HepG2 (cell line): ENCODE measurements around the gene KLHL36. TPM values are rescaled to one million over a fixed set of nuclear protein-coding genes. Genes with fewer than 3 reads are reported as not detected.

ENCODE experiments used
- AKAP8 ChIP-seq: sonication (generic); formaldehyde crosslinking; IDR thresholded peaks from 2 replicates; pipeline ENCODE4 v1.5.1; 2020; ENCODE audit warnings: mild to moderate bottlenecking, missing genetic modification reagents
- ASH2L ChIP-seq: fragments of 300-600, 200-600 bp; sonication (generic); IDR thresholded peaks from 2 replicates; pipeline ENCODE4 v1.7.0; 2017; ENCODE audit warnings: low read depth, mild to moderate bottlenecking, moderate library complexity, mixed read lengths, low read length; ENCODE audit not compliant: insufficient read length
- CEBPG ChIP-seq: IDR thresholded peaks from 2 replicates; pipeline ENCODE4 v1.6.1; 2016
- ETV6 ChIP-seq: sonication (generic); formaldehyde crosslinking; conservative IDR thresholded peaks from 2 replicates; pipeline ENCODE4 v1.4.0; 2020; ENCODE audit warnings: missing genetic modification reagents
- GABPB1 ChIP-seq: IDR thresholded peaks from 2 replicates; pipeline ENCODE4 v1.6.1; 2016; ENCODE audit warnings: mild to moderate bottlenecking, missing genetic modification reagents, moderate library complexity, missing compliant biosample characterization
- HCFC1 ChIP-seq: fragments of 150-350 bp; IDR thresholded peaks from 2 replicates; pipeline ENCODE4 v1.6.1; 2014; ENCODE audit warnings: low read depth, low read length
- HNRNPK ChIP-seq: fragments of 200-400 bp; formaldehyde crosslinking; IDR thresholded peaks from 2 replicates; pipeline ENCODE4 v1.6.1; 2018; ENCODE audit warnings: low read length, low read depth, moderate library complexity, mild to moderate bottlenecking; ENCODE audit not compliant: poor library complexity, severe bottlenecking
- HNRNPLL ChIP-seq: fragments of 200-400 bp; formaldehyde crosslinking; IDR thresholded peaks from 2 replicates; pipeline ENCODE4 v1.6.1; 2017; ENCODE audit warnings: mild to moderate bottlenecking, low read depth, low read length; ENCODE audit not compliant: poor library complexity, severe bottlenecking
- KLF12 ChIP-seq: sonication (generic); formaldehyde crosslinking; IDR thresholded peaks from 2 replicates; pipeline ENCODE4 v1.4.0; 2020; ENCODE audit warnings: missing genetic modification reagents, borderline replicate concordance
- NFE2L2 ChIP-seq: fragments of 150-350 bp; IDR thresholded peaks from 2 replicates; pipeline ENCODE4 v1.6.1; 2014; ENCODE audit warnings: low read length
- POLR2G ChIP-seq: fragments of 200-400 bp; formaldehyde crosslinking; IDR thresholded peaks from 2 replicates; pipeline ENCODE4 v1.6.1; 2018; ENCODE audit warnings: mild to moderate bottlenecking, low read depth, low read length, moderate library complexity
- RFXAP ChIP-seq: sonication (generic); formaldehyde crosslinking; IDR thresholded peaks from 2 replicates; pipeline ENCODE4 v1.4.0; 2020; ENCODE audit warnings: missing genetic modification reagents, borderline replicate concordance
- SOX13 ChIP-seq, 3 experiments: fragments of 450-650 bp in 1 of 3; sonication (generic) in 1 of 3; formaldehyde crosslinking in 1 of 3; IDR thresholded peaks in 2 of 3; conservative IDR thresholded peaks in 1 of 3; 2 replicates each; pipeline versions ENCODE4 v1.5.0 to v1.6.1; 2016 to 2020; ENCODE audit warnings: antibody characterized with exemption in 1 of 3, mild to moderate bottlenecking in 1 of 3, missing compliant biosample characterization in 1 of 3, missing genetic modification reagents in 1 of 3, moderate library complexity in 1 of 3
- ZNF10 ChIP-seq: sonication (generic); formaldehyde crosslinking; IDR thresholded peaks from 2 replicates; pipeline ENCODE4 v1.4.0; 2020; ENCODE audit warnings: mild to moderate bottlenecking, low read depth, missing genetic modification reagents, borderline replicate concordance
- ZNF234 ChIP-seq: sonication (generic); formaldehyde crosslinking; conservative IDR thresholded peaks from 2 replicates; pipeline ENCODE4 v1.5.1; 2020; ENCODE audit warnings: mild to moderate bottlenecking, missing genetic modification reagents
- ZNF251 ChIP-seq: sonication (generic); formaldehyde crosslinking; IDR thresholded peaks from 2 replicates; pipeline ENCODE4 v1.9.0; 2021; ENCODE audit warnings: mild to moderate bottlenecking, missing genetic modification reagents
- ZNF331 ChIP-seq: sonication (generic); formaldehyde crosslinking; IDR thresholded peaks from 2 replicates; pipeline ENCODE4 v1.4.0; 2020; ENCODE audit warnings: missing genetic modification reagents
- ZNF350 ChIP-seq: sonication (generic); formaldehyde crosslinking; IDR thresholded peaks from 2 replicates; pipeline ENCODE4 v1.4.0; 2020; ENCODE audit warnings: mild to moderate bottlenecking, low read depth, missing genetic modification reagents, borderline replicate concordance
- ZNF543 ChIP-seq: sonication (generic); formaldehyde crosslinking; IDR thresholded peaks from 2 replicates; pipeline ENCODE4 v1.4.0; 2020; ENCODE audit warnings: mild to moderate bottlenecking, missing genetic modification reagents
- ZNF75D ChIP-seq: sonication (generic); formaldehyde crosslinking; IDR thresholded peaks from 2 replicates; pipeline ENCODE4 v1.8.1; 2023; ENCODE audit warnings: missing genetic modification reagents, mild to moderate bottlenecking, borderline replicate concordance
- polyA plus RNA-seq, 8 experiments: library from polyadenylated mRNA; depleted of rRNA in 3 of 8; stranded (reverse) in 7 of 8; unstranded in 1 of 8; fragments of >200 nt; fragmentation: Illumina TruSeq in 4 of 8; extraction: Trizol in 4 of 8; gene quantifications; 2 replicates each; pipeline versions ENCODE4 v1.2.1 to v1.2.3, GENCODE V29; 2011 to 2016; ENCODE audit warnings: low read depth in 4 of 8, missing spikeins in 1 of 8, mixed read lengths in 1 of 8; ENCODE audit not compliant: insufficient read depth in 1 of 8
- total RNA-seq, 5 experiments: library from RNA; depleted of rRNA; stranded (reverse); fragments of >200 nt; fragmentation: Illumina TruSeq; extraction: Trizol; gene quantifications; 2 replicates each; pipeline ENCODE4 v1.2.3, GENCODE V29; 2016; ENCODE audit warnings: low read depth in 1 of 5
- TF ChIP-seq, protein P1 (sequence below), 2 experiments: fragments of 450-650 bp in 1 of 2; sonication (generic) in 1 of 2; formaldehyde crosslinking; IDR thresholded peaks; 2 replicates each; pipeline versions ENCODE4 v1.5.0 to v1.8.0; 2020 to 2022; ENCODE audit warnings: mild to moderate bottlenecking in 1 of 2, missing genetic modification reagents in 1 of 2
- TF ChIP-seq, protein P2 (sequence below): sonication (generic); formaldehyde crosslinking; IDR thresholded peaks from 2 replicates; pipeline ENCODE4 v1.4.0; 2020; ENCODE audit warnings: missing genetic modification reagents, borderline replicate concordance
- TF ChIP-seq, protein P3 (sequence below): sonication (generic); formaldehyde crosslinking; IDR thresholded peaks from 2 replicates; pipeline ENCODE4 v1.5.0; 2020; ENCODE audit warnings: mild to moderate bottlenecking, missing genetic modification reagents

KLHL36 gene
- total and polyA plus RNA-seq, 2 of the 13 experiments (the other 11 are each of a cell fraction or from before 2014, with no cell fraction given) = 24.3 to 26.0 TPM

DNA sequence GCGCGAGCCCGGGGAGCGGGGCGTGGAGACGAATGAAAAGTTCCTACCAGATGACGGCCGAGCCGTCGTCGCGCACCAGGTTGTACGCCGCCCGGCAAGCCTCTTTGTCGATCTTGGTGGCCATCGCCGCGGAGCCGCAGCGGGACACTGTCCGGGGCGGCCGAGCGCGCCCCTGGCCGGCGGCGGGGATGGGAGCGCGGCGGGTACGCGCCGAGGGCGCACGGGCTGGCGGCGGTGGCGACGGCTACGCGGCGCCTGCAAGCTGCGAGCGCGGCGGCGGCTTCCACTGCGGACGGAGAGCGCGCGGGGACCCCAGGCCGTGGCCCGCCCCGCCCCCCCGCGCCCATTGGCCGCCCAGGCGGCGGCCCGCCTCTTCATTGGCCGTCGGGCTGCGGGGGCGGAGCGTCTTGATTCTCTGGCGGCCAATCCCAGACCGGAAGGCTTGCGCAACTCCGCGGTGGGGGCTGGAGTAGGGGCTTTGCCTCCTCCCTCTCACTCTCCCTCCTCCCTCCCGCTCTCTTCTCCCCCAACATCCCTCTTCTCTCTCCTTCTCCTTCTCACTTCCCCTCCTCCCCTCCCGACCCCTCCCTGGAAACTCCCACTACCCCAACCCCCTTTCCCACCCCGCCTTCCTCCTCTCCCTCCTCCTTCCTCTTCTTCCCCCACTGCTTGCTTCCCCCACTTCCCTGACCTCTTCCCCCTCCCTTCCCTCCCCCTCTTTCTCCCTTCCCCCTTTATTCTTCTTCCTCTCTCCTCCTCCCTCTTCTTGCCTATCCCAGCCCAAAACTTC, 30.3 kb upstream of the KLHL36 start, which contains the start of gene COTL1 (continued):
- TF ChIP-seq ZNF350 (CRISPR knock-in tag) (no peak), ZNF10 (CRISPR knock-in tag) (no peak), GABPB1 (CRISPR knock-in tag) (peak; percentile 75), AKAP8 (CRISPR knock-in tag) (no peak), NFE2L2 (no peak), ASH2L (peak; percentile 61), HNRNPK (peak; percentile 91), ETV6 (CRISPR knock-in tag) (peak; percentile 23; the same call in 1 of the 2 replicates), RFXAP (CRISPR knock-in tag) (peak; percentile 68; the same call in 1 of the 2 replicates), POLR2G (no peak), HCFC1 (no peak), SOX13 (IDR thresholded peaks at IDR 0.05) (no peak), SOX13 (CRISPR knock-in tag; conservative IDR thresholded peaks at IDR 0.05 in 1 of 2, IDR thresholded peaks at IDR 0.05 in 1 of 2) (no peak), CEBPG (CRISPR knock-in tag) (peak; percentile 99), ZNF234 (CRISPR knock-in tag) (no peak), ZNF75D (CRISPR knock-in tag) (no peak), ZNF251 (no peak), ZNF331 (CRISPR knock-in tag) (no peak), ZNF543 (CRISPR knock-in tag) (no peak), HNRNPLL (no peak), KLF12 (CRISPR knock-in tag) (0 out of 2 replicates have a peak, but pooled peaks have one; percentile 66)
- TF ChIP-seq, protein P1, sequence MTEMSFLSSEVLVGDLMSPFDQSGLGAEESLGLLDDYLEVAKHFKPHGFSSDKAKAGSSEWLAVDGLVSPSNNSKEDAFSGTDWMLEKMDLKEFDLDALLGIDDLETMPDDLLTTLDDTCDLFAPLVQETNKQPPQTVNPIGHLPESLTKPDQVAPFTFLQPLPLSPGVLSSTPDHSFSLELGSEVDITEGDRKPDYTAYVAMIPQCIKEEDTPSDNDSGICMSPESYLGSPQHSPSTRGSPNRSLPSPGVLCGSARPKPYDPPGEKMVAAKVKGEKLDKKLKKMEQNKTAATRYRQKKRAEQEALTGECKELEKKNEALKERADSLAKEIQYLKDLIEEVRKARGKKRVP (CRISPR knock-in tag; IDR thresholded peaks at IDR 0.05) = no peak
- TF ChIP-seq, protein P2, sequence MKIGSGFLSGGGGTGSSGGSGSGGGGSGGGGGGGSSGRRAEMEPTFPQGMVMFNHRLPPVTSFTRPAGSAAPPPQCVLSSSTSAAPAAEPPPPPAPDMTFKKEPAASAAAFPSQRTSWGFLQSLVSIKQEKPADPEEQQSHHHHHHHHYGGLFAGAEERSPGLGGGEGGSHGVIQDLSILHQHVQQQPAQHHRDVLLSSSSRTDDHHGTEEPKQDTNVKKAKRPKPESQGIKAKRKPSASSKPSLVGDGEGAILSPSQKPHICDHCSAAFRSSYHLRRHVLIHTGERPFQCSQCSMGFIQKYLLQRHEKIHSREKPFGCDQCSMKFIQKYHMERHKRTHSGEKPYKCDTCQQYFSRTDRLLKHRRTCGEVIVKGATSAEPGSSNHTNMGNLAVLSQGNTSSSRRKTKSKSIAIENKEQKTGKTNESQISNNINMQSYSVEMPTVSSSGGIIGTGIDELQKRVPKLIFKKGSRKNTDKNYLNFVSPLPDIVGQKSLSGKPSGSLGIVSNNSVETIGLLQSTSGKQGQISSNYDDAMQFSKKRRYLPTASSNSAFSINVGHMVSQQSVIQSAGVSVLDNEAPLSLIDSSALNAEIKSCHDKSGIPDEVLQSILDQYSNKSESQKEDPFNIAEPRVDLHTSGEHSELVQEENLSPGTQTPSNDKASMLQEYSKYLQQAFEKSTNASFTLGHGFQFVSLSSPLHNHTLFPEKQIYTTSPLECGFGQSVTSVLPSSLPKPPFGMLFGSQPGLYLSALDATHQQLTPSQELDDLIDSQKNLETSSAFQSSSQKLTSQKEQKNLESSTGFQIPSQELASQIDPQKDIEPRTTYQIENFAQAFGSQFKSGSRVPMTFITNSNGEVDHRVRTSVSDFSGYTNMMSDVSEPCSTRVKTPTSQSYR = peak; percentile 55; the same call in 1 of the 2 replicates
- TF ChIP-seq, protein P3, sequence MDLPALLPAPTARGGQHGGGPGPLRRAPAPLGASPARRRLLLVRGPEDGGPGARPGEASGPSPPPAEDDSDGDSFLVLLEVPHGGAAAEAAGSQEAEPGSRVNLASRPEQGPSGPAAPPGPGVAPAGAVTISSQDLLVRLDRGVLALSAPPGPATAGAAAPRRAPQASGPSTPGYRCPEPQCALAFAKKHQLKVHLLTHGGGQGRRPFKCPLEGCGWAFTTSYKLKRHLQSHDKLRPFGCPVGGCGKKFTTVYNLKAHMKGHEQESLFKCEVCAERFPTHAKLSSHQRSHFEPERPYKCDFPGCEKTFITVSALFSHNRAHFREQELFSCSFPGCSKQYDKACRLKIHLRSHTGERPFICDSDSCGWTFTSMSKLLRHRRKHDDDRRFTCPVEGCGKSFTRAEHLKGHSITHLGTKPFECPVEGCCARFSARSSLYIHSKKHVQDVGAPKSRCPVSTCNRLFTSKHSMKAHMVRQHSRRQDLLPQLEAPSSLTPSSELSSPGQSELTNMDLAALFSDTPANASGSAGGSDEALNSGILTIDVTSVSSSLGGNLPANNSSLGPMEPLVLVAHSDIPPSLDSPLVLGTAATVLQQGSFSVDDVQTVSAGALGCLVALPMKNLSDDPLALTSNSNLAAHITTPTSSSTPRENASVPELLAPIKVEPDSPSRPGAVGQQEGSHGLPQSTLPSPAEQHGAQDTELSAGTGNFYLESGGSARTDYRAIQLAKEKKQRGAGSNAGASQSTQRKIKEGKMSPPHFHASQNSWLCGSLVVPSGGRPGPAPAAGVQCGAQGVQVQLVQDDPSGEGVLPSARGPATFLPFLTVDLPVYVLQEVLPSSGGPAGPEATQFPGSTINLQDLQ (CRISPR knock-in tag) = no peak
